HS-5 (cell line): ENCODE results near the gene DCDC2B.

Experiments
- DNase-seq: peaks from one replicate; pipeline ENCODE4 v3.0.0-alpha.2; 2012; ENCODE audit warnings: low read depth

The DCDC2B gene

GRCh38 chr1:32195972-32196823 lies 12.7 kb upstream of the DCDC2B start:
- DNase-seq, result no peak

GRCh38 chr1:32197074-32197473 lies 11.8 kb upstream of the DCDC2B start:
- DNase-seq, result no peak

- no peak for DNase-seq
These were observed 11.1 kb upstream of the DCDC2B start for GRCh38 chr1:32197837-32198236.

GRCh38 chr1:32198237-32199042 lies 10.4 kb upstream of the DCDC2B start:
- no peak for DNase-seq

GRCh38 chr1:32199043-32199716 lies 9.7 kb upstream of the DCDC2B start:
- no peak for DNase-seq

- DNase-seq, result no peak
These were observed 9.2 kb upstream of the DCDC2B start for GRCh38 chr1:32199717-32200072.

- no peak for DNase-seq
These were observed 8.5 kb upstream of the DCDC2B start, which contains the start of gene CCDC28B for GRCh38 chr1:32200226-32201010. TSS of gene CCDC28B (plus strand) at chr1:32200595. CDS start at chr1:32201936, 1,341 bp downstream.

GRCh38 chr1:32201011-32201855 lies 7.7 kb upstream of the DCDC2B start:
- no peak for DNase-seq

- DNase-seq, result no peak
These were observed 3.9 kb upstream of the DCDC2B start for GRCh38 chr1:32204943-32205361.

GRCh38 chr1:32205401-32206370 lies 3.2 kb upstream of the DCDC2B start, which contains the start of gene IQCC:
TSS of gene IQCC (plus strand) at chr1:32205671. CDS start at chr1:32205682, 11 bp downstream.
- DNase-seq, result no peak

GRCh38 chr1:32208469-32208868 lies 420 bp upstream of the DCDC2B start:
- DNase-seq, result no peak

GRCh38 chr1:32215629-32216480 lies 7.0 kb downstream of the DCDC2B start:
- DNase-seq, result no peak

GRCh38 chr1:32216566-32216965 lies 7.7 kb downstream of the DCDC2B start:
- DNase-seq, result no peak

GRCh38 chr1:32219022-32219421 lies 10.1 kb downstream of the DCDC2B start:
- no peak for DNase-seq

- no peak for DNase-seq
These were observed 12.1 kb downstream of the DCDC2B start for GRCh38 chr1:32220746-32221580.

- no peak for DNase-seq
These were observed 12.7 kb downstream of the DCDC2B start for GRCh38 chr1:32221581-32221979.

- DNase-seq, result no peak
These were observed 13.3 kb downstream of the DCDC2B start, which contains the start of the genes EIF3I and TMEM234 for GRCh38 chr1:32221980-32222755. TSS of gene EIF3I (plus strand) at chr1:32222407. CDS start at chr1:32222442, 35 bp downstream. TSS of gene TMEM234 (minus strand) at chr1:32222353. CDS start at chr1:32222322, 31 bp downstream.
